Stimulated activated CD8-positive, alpha-beta memory T cell treated with anti-CD3 and anti-CD28 coated beads, Interleukin-7, amount 100 ng/mL, for 24 hours (primary cell): ENCODE data around the gene DHRS4L2.
A peak's percentile ranks its signal among the peaks of the same experiment; 100 is the strongest.
"Not testable (repeated sequence)": the region's sequence is repeated elsewhere in the genome, so short reads cannot be mapped to it uniquely, and the experiment has no call there.

Source experiments
- DNase-seq: peaks from one replicate; pipeline ENCODE4 v3.0.0-alpha.2; 2020; ENCODE audit warnings: low read depth

DHRS4L2 gene

GRCh38 chr14:23973178-23973577, 15.6 kb upstream of the DHRS4L2 start:
- not testable (repeated sequence) for DNase-seq

- not testable (repeated sequence) for DNase-seq
These were observed 14.7 kb upstream of the DHRS4L2 start for GRCh38 chr14:23974041-23974440.

- DNase-seq = not testable (repeated sequence)
These were observed 11.5 kb upstream of the DHRS4L2 start for GRCh38 chr14:23977208-23977607.

- not testable (repeated sequence) for DNase-seq
These were observed 6.5 kb upstream of the DHRS4L2 start for GRCh38 chr14:23981951-23982813.

GRCh38 chr14:23984891-23985602, 3.7 kb upstream of the DHRS4L2 start:
- DNase-seq = no peak

- DNase-seq = not testable (repeated sequence)
These were observed 514 bp upstream of the DHRS4L2 start for GRCh38 chr14:23988223-23988606.

GRCh38 chr14:23989734-23990445, 1.2 kb downstream of the DHRS4L2 start:
- not testable (repeated sequence) for DNase-seq

- not testable (repeated sequence) for DNase-seq
These were observed 2.2 kb downstream of the DHRS4L2 start for GRCh38 chr14:23990961-23991360.

GRCh38 chr14:23993042-23993441, 4.3 kb downstream of the DHRS4L2 start:
- DNase-seq = not testable (repeated sequence)

GRCh38 chr14:23996009-23996408, 7.3 kb downstream of the DHRS4L2 start:
- DNase-seq = not testable (repeated sequence)

- DNase-seq = not testable (repeated sequence)
These were observed 8.1 kb downstream of the DHRS4L2 start for GRCh38 chr14:23996825-23997224.

GRCh38 chr14:23999640-24000039, 10.9 kb downstream of the DHRS4L2 start:
- not testable (repeated sequence) for DNase-seq

GRCh38 chr14:24001078-24001477, 12.3 kb downstream of the DHRS4L2 start:
- DNase-seq = not testable (repeated sequence)

- DNase-seq = not testable (repeated sequence)
These were observed 12.9 kb downstream of the DHRS4L2 start for GRCh38 chr14:24001679-24002078.

- not testable (repeated sequence) for DNase-seq
These were observed 17.7 kb downstream of the DHRS4L2 start for GRCh38 chr14:24006471-24006816.

GRCh38 chr14:24006817-24007652, 18.3 kb downstream of the DHRS4L2 start:
- DNase-seq = peak; percentile 41

GRCh38 chr14:24011051-24011450, 22.3 kb downstream of the DHRS4L2 start:
- DNase-seq = no peak

GRCh38 chr14:24012726-24013273, 24.1 kb downstream of the DHRS4L2 start:
- not testable (repeated sequence) for DNase-seq

- DNase-seq = no peak
These were observed 25.2 kb downstream of the DHRS4L2 start for GRCh38 chr14:24013654-24014514.

- DNase-seq = not testable (repeated sequence)
These were observed 27.0 kb downstream of the DHRS4L2 start for GRCh38 chr14:24015745-24016144.
